ENCODE data around the gene SSH3. TPM values are rescaled to one million over a fixed set of nuclear protein-coding genes. Genes with fewer than 3 reads are reported as not detected.

The SSH3 gene
- polyA plus RNA-seq, 1 of the 3 experiments (the other 2 are of a cell fraction): 13.5 TPM

DNA sequence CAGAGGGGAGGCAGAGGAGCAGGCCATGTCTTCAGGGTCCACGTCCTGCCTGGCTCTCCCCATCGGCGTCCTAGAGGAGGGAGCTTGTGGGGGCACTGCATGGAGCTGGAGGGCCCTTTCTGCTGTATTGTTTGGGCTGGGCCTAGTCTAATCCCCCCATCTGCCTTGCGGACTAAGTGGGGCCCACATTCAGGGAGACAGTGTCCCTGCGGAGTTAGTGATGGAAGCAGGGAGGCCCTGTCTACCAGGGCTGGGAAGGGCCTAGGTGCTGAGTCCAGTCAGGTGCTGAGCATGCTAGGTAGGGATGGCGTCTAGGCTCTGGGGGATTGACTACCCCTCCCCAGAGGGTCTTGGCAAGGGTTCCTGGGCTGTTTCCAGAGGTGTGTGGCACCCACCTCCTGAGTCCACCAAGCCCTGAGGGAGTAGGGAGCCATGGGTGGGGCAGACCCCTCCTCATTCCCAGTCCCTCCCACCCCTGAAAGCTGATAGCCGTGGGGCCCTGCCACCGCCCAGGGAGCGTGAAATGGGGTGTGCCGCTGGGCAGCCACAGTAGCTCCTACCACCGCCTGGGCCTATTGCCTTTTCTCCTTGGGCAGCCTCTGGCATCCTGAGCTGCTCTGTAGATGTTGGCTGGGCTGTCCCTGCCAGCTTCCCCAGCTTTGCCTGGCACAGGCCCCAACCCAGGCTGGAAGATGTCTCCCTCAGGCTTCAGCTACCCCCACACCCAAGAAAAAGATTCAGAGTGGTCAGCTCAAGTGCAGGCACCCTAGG, 51.9 kb downstream of the SSH3 start:
- Histone ChIP-seq H4K20me1 (ENCODE audit: insufficient read depth) (peaks cover 3% of the 10 kb centered on the region; the same call in 1 of the 2 replicates), H3F3A (replicated peaks; ENCODE audit: insufficient read depth) (peaks cover 40% of the 10 kb centered on the region), H3K4me1 (ENCODE audit: control insufficient read depth in 1 of 2, insufficient read depth in 2 of 2, low read depth in 1 of 2, low read length in 1 of 2) (peaks cover 30 to 51% of the 10 kb centered on the region in 2 experiments; a peak in 3 of 4 replicates), H3K4me3 (ENCODE audit: low read depth in 2 of 2, low read length in 1 of 2) (no peak overlapping the region), H3K36me3 (replicated peaks in 1 of 2; ENCODE audit: control insufficient read depth in 1 of 2, insufficient read depth in 2 of 2, low read length in 1 of 2) (no peaks in the 10 kb centered on the region), H3K27ac (ENCODE audit: low read depth in 2 of 2, low read length in 1 of 2) (peak overlapping the region; percentile 36 to 99; a peak in 3 of 4 replicates), H3K9me2 (no peaks in the 10 kb centered on the region), H3K79me2 (ENCODE audit: insufficient read depth) (peaks cover 23% of the 10 kb centered on the region), H3K4me2 (peak overlapping the region; percentile 85), H3K9ac (peak overlapping the region; percentile 69), H3K9me3 (no peaks in the 10 kb centered on the region), H2AFZ (ENCODE audit: low read depth) (no peak overlapping the region), H3K27me3 (ENCODE audit: insufficient read depth) (no peaks in the 10 kb centered on the region)
- CTCF ChIA-PET: interaction anchor here (2.6 to 20.0 kb wide), 4 partner anchors 9 to 34 kb away, joined by 8 to 955 read pairs (median 58); partner anchors contain the start of gene CLCF1
- WGBS (ENCODE audit: low lambda C conversion rate): 69% methylated on average over 3 of the region's 11 CpGs
- TF ChIP-seq, protein P1, sequence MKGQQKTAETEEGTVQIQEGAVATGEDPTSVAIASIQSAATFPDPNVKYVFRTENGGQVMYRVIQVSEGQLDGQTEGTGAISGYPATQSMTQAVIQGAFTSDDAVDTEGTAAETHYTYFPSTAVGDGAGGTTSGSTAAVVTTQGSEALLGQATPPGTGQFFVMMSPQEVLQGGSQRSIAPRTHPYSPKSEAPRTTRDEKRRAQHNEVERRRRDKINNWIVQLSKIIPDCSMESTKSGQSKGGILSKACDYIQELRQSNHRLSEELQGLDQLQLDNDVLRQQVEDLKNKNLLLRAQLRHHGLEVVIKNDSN (IDR thresholded peaks at IDR 0.05; ENCODE audit: borderline replicate concordance, low read depth): no peak
- TF ChIP-seq JUND (IDR thresholded peaks at IDR 0.05) (no peak), TAF1 (IDR thresholded peaks at IDR 0.05; ENCODE audit: borderline replicate concordance, low read depth, low read length) (no peak), YY1 (IDR thresholded peaks at IDR 0.05; ENCODE audit: low read depth) (no peak)
- DNase-seq: peak; percentile 7
- POLR2A ChIA-PET: interaction anchor here (3.2 kb wide), 1 partner anchor 28 kb away, joined by 9 read pairs; no protein-coding TSS in a partner anchor

DNA sequence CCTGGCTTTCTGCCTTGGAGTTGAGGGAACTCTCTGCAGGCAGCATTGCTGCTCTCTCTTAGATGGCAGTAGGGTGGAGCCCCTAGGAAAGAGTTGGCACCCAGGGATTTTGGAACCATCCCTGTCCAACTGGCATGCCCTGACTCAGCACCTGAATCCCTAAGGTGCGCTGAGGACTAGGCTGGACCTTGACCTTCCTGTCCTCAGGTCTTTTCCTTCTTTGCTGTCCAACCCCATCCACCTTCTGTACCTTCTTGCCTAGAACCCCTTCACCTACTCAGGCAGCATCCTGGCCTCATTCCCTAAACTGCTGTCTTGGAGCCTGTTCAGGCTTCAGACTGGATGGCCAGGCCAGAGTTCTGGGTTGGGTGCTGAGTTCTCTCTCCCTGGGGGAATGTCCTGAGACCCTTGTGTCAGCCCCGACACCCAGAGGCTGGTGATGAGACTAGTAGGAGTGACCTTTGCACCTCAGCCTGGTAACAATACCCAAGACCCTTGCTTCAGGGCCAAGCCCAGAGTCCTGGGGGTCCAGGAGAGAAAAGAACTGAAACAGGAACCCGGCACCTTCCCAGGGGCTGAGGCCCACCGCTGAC, 52.6 kb downstream of the SSH3 start:
- Histone ChIP-seq H3K4me1 (ENCODE audit: control insufficient read depth in 1 of 2, insufficient read depth in 2 of 2, low read depth in 1 of 2, low read length in 1 of 2) (peaks cover 30 to 51% of the 10 kb centered on the region in 2 experiments; a peak in 3 of 4 replicates), H3K9ac (peak overlapping the region; percentile 69), H3K9me2 (no peaks in the 10 kb centered on the region), H2AFZ (ENCODE audit: low read depth) (no peak overlapping the region), H3K27ac (ENCODE audit: low read depth in 2 of 2, low read length in 1 of 2) (peak overlapping the region in 1 of 2 experiments; percentile 99; a peak in 2 of 4 replicates), H3F3A (replicated peaks; ENCODE audit: insufficient read depth) (peaks cover 40% of the 10 kb centered on the region), H3K4me2 (peak overlapping the region; percentile 85), H3K4me3 (ENCODE audit: low read depth in 2 of 2, low read length in 1 of 2) (no peak overlapping the region), H3K36me3 (replicated peaks in 1 of 2; ENCODE audit: control insufficient read depth in 1 of 2, insufficient read depth in 2 of 2, low read length in 1 of 2) (no peaks in the 10 kb centered on the region), H3K79me2 (ENCODE audit: insufficient read depth) (peaks cover 23% of the 10 kb centered on the region), H3K9me3 (no peaks in the 10 kb centered on the region), H4K20me1 (ENCODE audit: insufficient read depth) (peaks cover 2% of the 10 kb centered on the region; the same call in 1 of the 2 replicates), H3K27me3 (ENCODE audit: insufficient read depth) (no peaks in the 10 kb centered on the region)
- 80% methylated on average over 2 of the region's 4 CpGs for WGBS (ENCODE audit: low lambda C conversion rate)
- POLR2A ChIA-PET: interaction anchor here (1.2 kb wide), 1 partner anchor 24 kb away, joined by 3 read pairs; no protein-coding TSS in a partner anchor
- TF ChIP-seq EP300 (IDR thresholded peaks at IDR 0.05; ENCODE audit: borderline replicate concordance in 1 of 2, low read depth in 1 of 2, low read length in 1 of 2) (no peak), GATA2 (CRISPR knock-in tag; IDR thresholded peaks at IDR 0.05) (no peak), TEAD4 (IDR thresholded peaks at IDR 0.05; ENCODE audit: borderline replicate concordance, insufficient read depth) (no peak), ELF1 (IDR thresholded peaks at IDR 0.05) (no peak), MXI1 (IDR thresholded peaks at IDR 0.05; ENCODE audit: low read depth, low read length) (no peak), RFX5 (IDR thresholded peaks at IDR 0.05; ENCODE audit: low read length) (no peak), JUND (IDR thresholded peaks at IDR 0.05) (no peak), FOSL2 (IDR thresholded peaks at IDR 0.05; ENCODE audit: borderline replicate concordance, low read depth) (no peak)
- TF ChIP-seq, protein P2, sequence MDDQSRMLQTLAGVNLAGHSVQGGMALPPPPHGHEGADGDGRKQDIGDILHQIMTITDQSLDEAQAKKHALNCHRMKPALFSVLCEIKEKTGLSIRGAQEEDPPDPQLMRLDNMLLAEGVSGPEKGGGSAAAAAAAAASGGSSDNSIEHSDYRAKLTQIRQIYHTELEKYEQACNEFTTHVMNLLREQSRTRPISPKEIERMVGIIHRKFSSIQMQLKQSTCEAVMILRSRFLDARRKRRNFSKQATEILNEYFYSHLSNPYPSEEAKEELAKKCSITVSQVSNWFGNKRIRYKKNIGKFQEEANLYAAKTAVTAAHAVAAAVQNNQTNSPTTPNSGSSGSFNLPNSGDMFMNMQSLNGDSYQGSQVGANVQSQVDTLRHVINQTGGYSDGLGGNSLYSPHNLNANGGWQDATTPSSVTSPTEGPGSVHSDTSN (IDR thresholded peaks at IDR 0.05): no peak
- TF ChIP-seq, protein P3, sequence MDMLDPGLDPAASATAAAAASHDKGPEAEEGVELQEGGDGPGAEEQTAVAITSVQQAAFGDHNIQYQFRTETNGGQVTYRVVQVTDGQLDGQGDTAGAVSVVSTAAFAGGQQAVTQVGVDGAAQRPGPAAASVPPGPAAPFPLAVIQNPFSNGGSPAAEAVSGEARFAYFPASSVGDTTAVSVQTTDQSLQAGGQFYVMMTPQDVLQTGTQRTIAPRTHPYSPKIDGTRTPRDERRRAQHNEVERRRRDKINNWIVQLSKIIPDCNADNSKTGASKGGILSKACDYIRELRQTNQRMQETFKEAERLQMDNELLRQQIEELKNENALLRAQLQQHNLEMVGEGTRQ (IDR thresholded peaks at IDR 0.05; ENCODE audit: borderline replicate concordance, low read depth, low read length): no peak
- TF ChIP-seq, protein P1 (IDR thresholded peaks at IDR 0.05; ENCODE audit: borderline replicate concordance, low read depth): no peak
- CTCF ChIA-PET: interaction anchor here (0.8 to 20.0 kb wide), 12 partner anchors 8 to 146 kb away, joined by 3 to 955 read pairs (median 8); partner anchors contain the start of genes CLCF1, PPP1CA and RAD9A
- DNase-seq: peak; percentile 0
